Osteocyte (in vitro differentiated cells): ENCODE data around the gene CENPX. TPM values are rescaled to one million over a fixed set of nuclear protein-coding genes. Genes with fewer than 3 reads are reported as not detected.

ENCODE experiments used
- DNase-seq: peaks from one replicate; pipeline ENCODE4 v3.0.0; 2021; ENCODE audit warnings: mixed read lengths; ENCODE audit not compliant: unreplicated experiment; ENCODE audit errors: extremely low spot score
- H3K27ac Mint-ChIP-seq: one replicate; pipeline ENCODE4 v1.8.0; 2021; ENCODE audit warnings: mild to moderate bottlenecking, mixed read lengths; ENCODE audit not compliant: unreplicated experiment
- H3K27me3 Mint-ChIP-seq: one replicate; pipeline ENCODE4 v1.8.0; 2021; ENCODE audit warnings: mixed read lengths; ENCODE audit not compliant: unreplicated experiment
- H3K36me3 Mint-ChIP-seq: one replicate; pipeline ENCODE4 v1.8.0; 2021; ENCODE audit warnings: mixed read lengths; ENCODE audit not compliant: unreplicated experiment
- H3K4me1 Mint-ChIP-seq: one replicate; pipeline ENCODE4 v1.8.0; 2021; ENCODE audit warnings: mixed read lengths; ENCODE audit not compliant: unreplicated experiment
- H3K4me3 Mint-ChIP-seq: one replicate; pipeline ENCODE4 v1.8.0; 2021; ENCODE audit warnings: mild to moderate bottlenecking, moderate library complexity, mixed read lengths; ENCODE audit not compliant: unreplicated experiment
- H3K9me3 Mint-ChIP-seq: one replicate; pipeline ENCODE4 v1.8.0; 2021; ENCODE audit warnings: mixed read lengths; ENCODE audit not compliant: unreplicated experiment
- CTCF ChIP-seq: fragments of 200-600 bp; sonication (generic); IDR thresholded peaks from 2 replicates; pipeline ENCODE4 v1.5.0; 2021; ENCODE audit warnings: antibody characterized with exemption, mild to moderate bottlenecking, moderate library complexity
- total RNA-seq: library from RNA; stranded (reverse); gene quantifications from 2 replicates; pipeline ENCODE4 v1.2.1, GENCODE V29; 2021

CENPX gene
- total RNA-seq, 1 donor from 2014 or later: 31.7 TPM

DNA sequence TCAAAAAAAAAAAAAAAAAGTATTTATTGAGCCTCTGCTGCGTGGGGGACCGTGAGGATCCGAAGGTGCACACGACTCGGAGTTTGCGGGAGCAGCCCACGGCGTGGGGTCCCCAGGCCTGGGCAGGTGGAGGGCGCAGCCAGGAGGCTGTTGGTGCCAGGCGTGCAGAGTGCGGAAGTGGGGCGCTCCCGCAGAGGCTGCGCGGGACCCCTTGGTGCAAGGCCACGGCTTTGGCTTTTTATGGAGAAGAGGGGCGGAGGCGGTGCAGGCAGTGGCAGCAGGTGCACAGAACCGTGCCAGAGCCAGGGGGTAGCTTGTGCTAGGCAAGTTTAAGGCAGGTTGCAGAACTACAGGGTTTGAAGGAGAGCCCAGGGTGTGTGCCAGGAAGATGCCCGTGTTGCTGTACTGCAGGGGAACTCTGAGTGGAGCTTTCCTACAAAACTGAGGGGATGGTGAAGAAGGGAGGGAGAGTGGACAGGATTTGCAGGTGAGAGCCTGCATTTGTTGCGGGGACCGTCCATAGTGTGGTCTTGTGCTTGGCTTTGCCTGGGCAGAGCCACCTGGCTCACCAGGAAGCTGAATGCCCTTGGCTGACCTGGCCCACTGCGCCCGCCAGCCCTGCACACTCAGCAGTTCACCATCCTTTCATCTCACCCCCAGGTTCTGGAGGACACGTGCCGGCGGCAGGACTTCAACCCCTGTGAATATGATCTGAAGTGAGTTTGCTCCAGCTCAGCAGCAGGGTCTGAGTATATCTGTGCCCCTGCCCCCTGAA, 44.0 kb downstream of the CENPX start:
- TF ChIP-seq CTCF: no peak
- H3K27me3 Mint-ChIP-seq: peaks cover 2% of the 10 kb centered on the region
- peak overlapping the region; percentile 76 for H3K4me3 Mint-ChIP-seq
- no peaks in the 10 kb centered on the region for H3K9me3 Mint-ChIP-seq
- H3K36me3 Mint-ChIP-seq: peaks cover 12% of the 10 kb centered on the region
- no peak for DNase-seq
- H3K4me1 Mint-ChIP-seq: peaks cover 18% of the 10 kb centered on the region
- peak overlapping the region; percentile 50 for H3K27ac Mint-ChIP-seq

DNA sequence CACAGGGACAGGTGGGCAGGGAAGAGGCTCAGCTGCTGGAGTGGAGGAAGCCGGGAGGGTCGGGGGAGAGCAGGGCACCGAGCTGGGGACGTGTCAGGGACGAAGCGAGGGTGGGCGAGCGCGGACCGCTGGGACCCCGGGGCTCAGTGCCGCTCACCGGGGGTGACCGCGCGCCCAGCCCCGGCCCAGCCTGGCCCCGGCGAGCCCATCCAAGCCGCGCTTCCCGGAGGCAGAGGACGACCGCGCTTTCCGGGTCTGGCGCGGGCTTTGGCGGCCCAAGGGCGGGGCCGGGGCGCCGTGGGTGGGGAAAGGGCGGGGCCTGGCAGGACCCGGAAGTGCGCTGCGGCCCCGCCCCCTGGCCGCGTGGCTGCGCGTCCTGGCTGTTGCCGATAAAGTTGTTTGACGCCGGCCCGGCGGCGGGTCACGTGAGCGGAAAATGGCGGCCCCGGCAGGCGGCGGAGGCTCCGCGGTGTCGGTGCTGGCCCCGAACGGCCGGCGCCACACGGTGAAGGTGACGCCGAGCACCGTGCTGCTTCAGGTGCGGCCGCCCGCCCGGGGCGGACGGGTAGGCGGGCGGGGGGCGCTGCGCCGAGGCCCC, 45.4 kb downstream of the CENPX start, which contains the start of gene ASPSCR1:
Gene ASPSCR1 (plus strand): TSS at position 419 of the 598 bp plus-strand sequence. CDS start 18 bp downstream, at position 437.
- peak; percentile 98 for DNase-seq
- Mint-ChIP-seq H3K9me3 (no peaks in the 10 kb centered on the region), H3K27me3 (peaks cover 2% of the 10 kb centered on the region), H3K27ac (peak within 1 kb of the TSS; percentile 91), H3K4me1 (peaks cover 14% of the 10 kb centered on the region), H3K4me3 (peak within 1 kb of the TSS; percentile 87), H3K36me3 (peaks cover 7% of the 10 kb centered on the region)
- no peak for TF ChIP-seq CTCF

DNA sequence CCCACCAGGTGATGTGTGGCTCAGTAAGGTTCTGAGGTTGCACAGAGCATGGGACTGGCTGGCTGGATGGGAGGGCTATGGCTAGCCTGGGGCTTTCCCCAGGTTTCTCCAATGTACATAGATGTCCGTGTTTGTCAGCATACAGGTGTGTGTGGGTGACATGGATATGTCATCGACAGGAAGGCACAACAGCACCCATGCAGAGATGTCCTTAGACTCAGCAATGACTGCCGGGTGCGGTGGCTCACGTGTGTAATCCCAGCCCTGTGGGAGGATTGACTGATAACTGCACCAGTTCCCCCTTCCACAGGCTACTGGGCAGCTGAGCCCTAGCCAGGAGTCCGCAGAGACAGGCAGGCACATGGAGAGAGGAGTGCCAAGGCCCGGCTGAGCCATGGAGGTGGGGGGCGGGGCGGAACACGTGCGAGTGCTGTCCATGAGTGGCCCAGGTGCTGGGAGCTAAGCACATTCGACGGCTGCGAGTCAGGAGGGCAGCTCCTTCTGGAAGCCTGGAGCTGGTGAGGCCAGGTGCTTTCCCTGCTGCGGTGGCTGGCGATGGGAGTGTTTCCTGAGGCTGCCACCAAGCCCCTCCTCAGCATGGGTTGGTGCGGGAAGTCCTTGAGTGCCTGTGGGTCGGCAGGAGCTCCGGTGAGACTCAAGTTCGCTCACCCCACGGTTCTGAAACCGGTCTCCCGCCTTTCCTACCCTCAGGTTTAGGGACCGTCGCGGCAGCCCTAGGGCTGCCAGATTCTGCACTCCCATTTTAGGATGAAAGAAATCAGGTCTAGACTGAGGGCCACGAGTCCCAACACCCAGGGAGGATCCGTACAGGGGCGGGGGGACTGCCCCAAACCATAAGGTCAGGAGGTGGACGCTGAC, 46.1 kb downstream of the CENPX start:
- TF ChIP-seq CTCF: no peak
- H3K9me3 Mint-ChIP-seq: no peaks in the 10 kb centered on the region
- peaks cover 12% of the 10 kb centered on the region for H3K4me1 Mint-ChIP-seq
- no peak for DNase-seq
- H3K27me3 Mint-ChIP-seq: peaks cover 2% of the 10 kb centered on the region
- peaks cover 6% of the 10 kb centered on the region for H3K36me3 Mint-ChIP-seq
- peak overlapping the region; percentile 91 for H3K27ac Mint-ChIP-seq
- peak overlapping the region; percentile 87 for H3K4me3 Mint-ChIP-seq

DNA sequence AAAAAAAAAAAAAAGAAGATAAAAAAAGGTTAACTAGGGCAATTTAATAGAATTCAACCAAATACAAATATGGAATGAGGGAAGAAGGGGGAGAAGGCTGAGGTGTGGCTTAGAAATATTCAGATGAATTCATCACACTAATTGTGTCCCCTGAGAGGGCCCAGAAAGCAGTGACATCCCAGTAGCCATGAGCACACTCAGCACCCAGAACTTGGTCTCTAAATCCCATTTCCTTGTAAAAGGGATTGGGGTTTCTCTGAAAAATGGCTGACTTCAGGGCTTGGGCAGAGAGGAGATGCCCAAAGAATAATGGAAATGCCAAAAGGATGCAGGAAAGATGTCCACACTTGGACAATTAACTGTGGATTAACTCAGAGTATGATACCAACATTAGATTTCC, 49.2 kb downstream of the CENPX start:
- H3K4me1 Mint-ChIP-seq: peaks cover 2% of the 10 kb centered on the region
- TF ChIP-seq CTCF: no peak
- H3K4me3 Mint-ChIP-seq: no peak overlapping the region
- H3K27ac Mint-ChIP-seq: no peak overlapping the region
- H3K27me3 Mint-ChIP-seq: peaks cover 3% of the 10 kb centered on the region
- no peaks in the 10 kb centered on the region for H3K9me3 Mint-ChIP-seq
- no peak for DNase-seq
- H3K36me3 Mint-ChIP-seq: no peaks in the 10 kb centered on the region
